Cardiac fibroblast (primary cell): ENCODE data around the gene COL25A1.

Experiments used
- DNase-seq, 2 donors: peaks; one replicate each; pipeline versions ENCODE4 v3.0.0 to v3.0.0-alpha.2; 2010; ENCODE audit warnings: low read depth in 2 of 2
- H3K4me3 ChIP-seq, 2 donors: replicated peaks in 1 of 2; 1 replicate in 1 of 2; 2 replicates in 1 of 2; pipeline ENCODE4 v1.5.1; 2011; ENCODE audit warnings: low read depth in 2 of 2, low read length in 2 of 2, mild to moderate bottlenecking in 2 of 2, moderate library complexity in 1 of 2
- TF ChIP-seq, protein P1 (sequence below): IDR thresholded peaks from one replicate; pipeline ENCODE4 v1.5.1; 2011; ENCODE audit warnings: low read depth, mild to moderate bottlenecking, low read length, inconsistent platforms

COL25A1 gene

DNA sequence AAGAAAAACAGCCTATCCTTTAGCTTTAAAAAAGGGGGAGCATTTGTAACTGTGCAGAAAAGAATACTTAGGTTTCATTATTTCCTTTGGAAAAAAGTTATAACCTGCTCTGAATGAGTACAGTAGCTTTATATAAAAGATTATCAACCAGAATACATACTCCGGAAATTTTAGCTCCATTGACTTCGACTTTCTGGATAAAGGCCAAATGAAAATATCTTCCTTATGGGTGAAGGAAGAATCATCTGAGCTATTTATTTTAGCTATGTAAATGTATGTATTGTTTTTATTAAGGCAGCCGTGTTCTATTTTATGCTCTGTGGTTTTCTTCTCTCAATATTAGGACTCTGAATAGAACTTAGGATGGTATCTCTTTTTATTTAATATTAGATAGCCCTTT, 470.6 kb downstream of the COL25A1 start:
- TF ChIP-seq, protein P1, sequence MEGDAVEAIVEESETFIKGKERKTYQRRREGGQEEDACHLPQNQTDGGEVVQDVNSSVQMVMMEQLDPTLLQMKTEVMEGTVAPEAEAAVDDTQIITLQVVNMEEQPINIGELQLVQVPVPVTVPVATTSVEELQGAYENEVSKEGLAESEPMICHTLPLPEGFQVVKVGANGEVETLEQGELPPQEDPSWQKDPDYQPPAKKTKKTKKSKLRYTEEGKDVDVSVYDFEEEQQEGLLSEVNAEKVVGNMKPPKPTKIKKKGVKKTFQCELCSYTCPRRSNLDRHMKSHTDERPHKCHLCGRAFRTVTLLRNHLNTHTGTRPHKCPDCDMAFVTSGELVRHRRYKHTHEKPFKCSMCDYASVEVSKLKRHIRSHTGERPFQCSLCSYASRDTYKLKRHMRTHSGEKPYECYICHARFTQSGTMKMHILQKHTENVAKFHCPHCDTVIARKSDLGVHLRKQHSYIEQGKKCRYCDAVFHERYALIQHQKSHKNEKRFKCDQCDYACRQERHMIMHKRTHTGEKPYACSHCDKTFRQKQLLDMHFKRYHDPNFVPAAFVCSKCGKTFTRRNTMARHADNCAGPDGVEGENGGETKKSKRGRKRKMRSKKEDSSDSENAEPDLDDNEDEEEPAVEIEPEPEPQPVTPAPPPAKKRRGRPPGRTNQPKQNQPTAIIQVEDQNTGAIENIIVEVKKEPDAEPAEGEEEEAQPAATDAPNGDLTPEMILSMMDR, result no peak
- DNase-seq, result no peak
- no peak overlapping the region for H3K4me3 ChIP-seq

DNA sequence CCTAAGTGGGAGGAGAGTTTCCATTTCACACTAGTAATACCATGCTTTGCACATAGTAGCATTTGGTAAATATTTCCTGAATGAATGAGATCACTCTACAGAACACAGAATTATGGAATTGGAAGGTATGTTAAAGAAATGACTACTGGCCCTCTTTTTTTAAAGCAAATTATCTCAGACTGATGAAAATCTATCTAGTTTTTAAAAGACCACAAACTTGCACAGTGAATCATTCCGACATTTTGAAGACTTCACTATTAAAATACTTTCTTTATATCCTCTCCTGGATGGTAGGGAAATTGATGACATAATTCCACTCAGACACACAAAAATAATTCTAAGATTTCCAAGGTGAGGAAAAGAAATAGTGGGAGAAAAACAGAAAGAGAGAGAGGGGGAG, 471.2 kb downstream of the COL25A1 start:
- DNase-seq, result no peak
- no peak overlapping the region for H3K4me3 ChIP-seq
- TF ChIP-seq, protein P1, result no peak

DNA sequence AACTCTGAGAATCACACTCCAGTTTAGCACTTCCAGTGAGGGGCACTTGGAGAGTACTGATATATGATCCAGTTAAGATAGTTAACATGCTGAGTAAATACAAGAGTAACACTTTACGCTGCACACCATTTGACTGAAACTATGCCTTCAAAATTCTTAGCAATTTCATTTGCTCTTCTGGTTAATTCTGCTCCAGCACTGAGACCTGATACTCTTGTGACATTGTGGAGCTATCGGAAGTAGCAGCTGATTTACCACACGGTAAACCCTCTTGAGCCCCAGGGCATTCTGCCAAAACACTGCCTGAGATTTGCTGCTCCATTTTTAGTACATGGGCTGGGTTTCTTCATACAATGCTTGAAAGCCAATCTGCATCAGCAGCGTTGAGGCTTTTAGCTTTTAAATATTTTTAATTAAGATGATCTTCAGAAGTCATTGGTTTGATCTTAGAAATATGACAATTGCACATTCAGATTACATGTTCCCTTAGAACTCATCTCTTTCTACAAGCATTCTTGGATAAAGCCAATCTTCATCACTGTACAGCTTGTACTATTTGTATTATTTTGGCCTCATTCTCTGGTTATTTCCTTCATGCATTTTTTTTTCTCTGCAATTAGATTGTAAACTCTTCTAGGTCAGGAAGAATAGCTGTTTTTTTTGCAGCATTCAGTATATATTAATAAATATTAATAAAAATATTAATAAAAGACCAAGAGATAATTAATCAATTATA, 471.8 kb downstream of the COL25A1 start:
- no peak overlapping the region for H3K4me3 ChIP-seq
- peak; percentile 43 to 58 for DNase-seq
- TF ChIP-seq, protein P1, result no peak

DNA sequence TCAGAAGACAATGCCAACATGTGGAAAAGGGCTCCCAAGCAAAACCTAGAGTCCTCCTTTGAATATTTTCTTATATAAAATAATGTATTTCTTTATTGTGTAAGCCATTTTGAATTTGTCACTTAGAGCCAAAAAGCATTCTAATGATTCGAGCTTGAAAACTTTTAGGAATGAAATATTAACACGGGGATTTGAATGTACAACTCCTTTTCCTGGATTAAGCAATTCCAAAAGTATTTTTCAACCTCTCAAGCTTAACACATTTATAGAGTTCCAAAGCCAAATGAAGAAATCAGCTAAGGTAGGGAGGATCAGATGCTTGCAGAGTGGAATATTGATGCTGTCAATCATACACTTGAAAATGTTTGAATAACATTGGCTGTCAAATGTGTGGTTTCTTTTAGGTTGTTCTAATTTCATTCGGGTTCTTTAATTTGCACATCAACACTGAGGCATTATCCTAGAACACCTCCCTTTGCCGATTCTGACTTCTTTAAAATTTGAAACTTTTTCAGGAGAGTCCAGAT, 472.4 kb downstream of the COL25A1 start:
- peak; percentile 2 to 33 for DNase-seq

DNA sequence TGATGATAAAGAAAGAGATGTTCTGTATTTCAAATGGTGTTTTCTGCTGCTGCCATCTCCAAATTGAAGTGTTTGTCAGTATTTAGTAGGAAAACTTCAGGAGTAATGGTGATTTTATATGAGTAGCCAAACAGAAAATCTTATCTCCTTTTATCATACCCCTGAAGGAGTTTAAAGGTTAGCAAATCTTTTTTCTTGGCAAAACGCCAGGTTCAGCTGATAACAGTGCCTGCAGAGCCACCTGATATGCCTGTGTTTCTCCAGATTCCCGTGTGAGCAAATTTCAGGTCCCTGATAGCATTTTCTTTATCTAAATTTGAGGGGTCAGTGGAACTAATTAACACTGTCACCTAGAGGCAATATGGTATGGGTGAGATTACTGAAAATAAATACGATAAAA, 473.8 kb downstream of the COL25A1 start:
- H3K4me3 ChIP-seq, result no peak overlapping the region
- DNase-seq, result no peak
- TF ChIP-seq, protein P1, result no peak

More for the DNA sequence above, 472.4 kb downstream of the COL25A1 start:
- TF ChIP-seq, protein P1, result no peak
- H3K4me3 ChIP-seq, result no peak overlapping the region

DNA sequence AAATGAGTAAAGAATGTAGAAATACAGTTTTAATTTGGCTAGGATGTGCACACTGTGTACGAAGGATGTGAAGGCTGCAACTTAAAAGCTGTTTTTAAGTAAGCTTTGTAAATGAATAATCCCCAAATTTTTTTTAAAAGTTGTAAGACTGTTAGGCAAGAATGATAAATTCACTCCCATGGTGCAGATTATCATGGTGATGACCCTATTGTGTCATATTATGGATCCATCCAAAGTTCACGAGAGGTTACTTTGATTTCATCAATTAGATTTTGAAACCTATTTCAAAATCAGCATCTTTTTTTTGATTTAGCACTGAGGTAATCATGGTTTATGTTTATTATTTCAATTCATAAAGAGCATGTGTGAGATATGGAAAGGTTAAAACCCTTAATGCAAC, 476.7 kb downstream of the COL25A1 start:
- TF ChIP-seq, protein P1, result no peak
- no peak overlapping the region for H3K4me3 ChIP-seq
- no peak for DNase-seq
